Measurements from ENCODE around the gene CALML5.

The CALML5 gene

GRCh38 chr10:5481121-5481520 lies 18.2 kb downstream of the CALML5 start:
- intact Hi-C loops (cut with DNase I; ENCODE audit: low total_unique reads), result no loop called here
- Histone ChIP-seq H3K36me3 (no peaks in the 10 kb centered on the region), H3K4me1 (no peaks in the 10 kb centered on the region), H3K27ac (no peak overlapping the region), H3K9me3 (no peaks in the 10 kb centered on the region), H3K4me3 (no peak overlapping the region), H3K27me3 (no peaks in the 10 kb centered on the region)
- no peak for TF ChIP-seq CTCF (IDR thresholded peaks at IDR 0.05)
- no peak for DNase-seq

- H3K4me3 ChIP-seq, result no peak overlapping the region
- no peak for TF ChIP-seq CTCF (IDR thresholded peaks at IDR 0.05)
- H3K9me3 ChIP-seq, result no peaks in the 10 kb centered on the region
- no peak for DNase-seq
- no peaks in the 10 kb centered on the region for H3K27me3 ChIP-seq
- H3K4me1 ChIP-seq, result no peaks in the 10 kb centered on the region
- H3K36me3 ChIP-seq, result no peaks in the 10 kb centered on the region
- H3K27ac ChIP-seq, result no peak overlapping the region
- intact Hi-C loops (cut with DNase I; ENCODE audit: low total_unique reads), result no loop called here
These were observed 19.0 kb downstream of the CALML5 start for GRCh38 chr10:5480162-5480941.

GRCh38 chr10:5479481-5480161 lies 19.7 kb downstream of the CALML5 start:
- intact Hi-C loops (cut with DNase I; ENCODE audit: low total_unique reads), result no loop called here
- no peak for TF ChIP-seq CTCF (IDR thresholded peaks at IDR 0.05)

GRCh38 chr10:5478694-5479305 lies 20.6 kb downstream of the CALML5 start:
- Histone ChIP-seq H3K4me1 (no peaks in the 10 kb centered on the region), H3K4me3 (no peak overlapping the region), H3K27ac (no peak overlapping the region), H3K27me3 (no peaks in the 10 kb centered on the region), H3K36me3 (no peaks in the 10 kb centered on the region), H3K9me3 (no peaks in the 10 kb centered on the region)
- intact Hi-C loops (cut with DNase I; ENCODE audit: low total_unique reads), result no loop called here
- no peak for DNase-seq
- TF ChIP-seq CTCF (IDR thresholded peaks at IDR 0.05), result no peak

More at GRCh38 chr10:5479481-5480161, 19.7 kb downstream of the CALML5 start:
- DNase-seq, result no peak
- Histone ChIP-seq H3K4me3 (no peak overlapping the region), H3K27me3 (no peaks in the 10 kb centered on the region), H3K36me3 (no peaks in the 10 kb centered on the region), H3K27ac (no peak overlapping the region), H3K4me1 (no peaks in the 10 kb centered on the region), H3K9me3 (no peaks in the 10 kb centered on the region)

GRCh38 chr10:5477948-5478693 lies 21.2 kb downstream of the CALML5 start:
- Histone ChIP-seq H3K4me3 (no peak overlapping the region), H3K4me1 (no peaks in the 10 kb centered on the region), H3K27ac (no peak overlapping the region), H3K36me3 (no peaks in the 10 kb centered on the region), H3K9me3 (no peaks in the 10 kb centered on the region), H3K27me3 (no peaks in the 10 kb centered on the region)
- intact Hi-C loops (cut with DNase I; ENCODE audit: low total_unique reads), result no loop called here
- no peak for DNase-seq
- no peak for TF ChIP-seq CTCF (IDR thresholded peaks at IDR 0.05)
